Hepatocyte (in vitro differentiated cells): Measurements from ENCODE around the gene MACF1. TPM values are rescaled to one million over a fixed set of nuclear protein-coding genes. Genes with fewer than 3 reads are reported as not detected.
A peak's percentile ranks its signal among the peaks of the same experiment; 100 is the strongest.

ENCODE experiments used
- DNase-seq: peaks from one replicate; pipeline ENCODE4 v3.0.0-alpha.2; 2016; ENCODE audit warnings: low spot score
- H2AFZ ChIP-seq: fragments of 200-600 bp; sonication (generic); 2 replicates; pipeline ENCODE4 v1.6.0; 2016; ENCODE audit warnings: antibody characterized with exemption, mild to moderate bottlenecking
- H3K27ac ChIP-seq: fragments of 200-600 bp; sonication (generic); 2 replicates; pipeline ENCODE4 v1.5.1; 2016; ENCODE audit warnings: mild to moderate bottlenecking
- H3K27me3 ChIP-seq: fragments of 200-600 bp; sonication (generic); 2 replicates; pipeline ENCODE4 v1.6.1; 2016
- H3K36me3 ChIP-seq: fragments of 200-600 bp; sonication (generic); replicated peaks from 2 replicates; pipeline ENCODE4 v1.5.1; 2016; ENCODE audit warnings: low read depth; ENCODE audit not compliant: insufficient read depth
- H3K4me1 ChIP-seq: fragments of 200-600 bp; sonication (generic); 2 replicates; pipeline ENCODE4 v1.5.1; 2016; ENCODE audit warnings: mild to moderate bottlenecking, moderate library complexity; ENCODE audit not compliant: insufficient read depth
- H3K4me2 ChIP-seq: fragments of 200-600 bp; sonication (generic); 2 replicates; pipeline ENCODE4 v1.6.0; 2016
- H3K4me3 ChIP-seq: fragments of 200-600 bp; sonication (generic); 2 replicates; pipeline ENCODE4 v1.5.1; 2016; ENCODE audit warnings: mild to moderate bottlenecking
- H3K79me2 ChIP-seq: fragments of 200-600 bp; sonication (generic); 2 replicates; pipeline ENCODE4 v1.6.0; 2017; ENCODE audit warnings: mild to moderate bottlenecking
- H3K9me2 ChIP-seq: fragments of 200-600 bp; sonication (generic); replicated peaks from 2 replicates; pipeline ENCODE4 v1.6.0; 2017; ENCODE audit warnings: mild to moderate bottlenecking; ENCODE audit not compliant: insufficient read depth
- H3K9me3 ChIP-seq: fragments of 200-600 bp; sonication (generic); 2 replicates; pipeline ENCODE4 v1.5.1; 2016; ENCODE audit warnings: low read depth, mild to moderate bottlenecking
- H4K20me1 ChIP-seq: fragments of 200-600 bp; sonication (generic); 2 replicates; pipeline ENCODE4 v1.6.0; 2016; ENCODE audit warnings: mild to moderate bottlenecking; ENCODE audit not compliant: insufficient read depth, poor library complexity, severe bottlenecking
- CTCF ChIP-seq: fragments of 200-600 bp; sonication (generic); IDR thresholded peaks from 2 replicates; pipeline ENCODE4 v1.5.1; 2016; ENCODE audit warnings: antibody characterized with exemption, mild to moderate bottlenecking; ENCODE audit not compliant: poor library complexity
- EZH2 ChIP-seq: fragments of 200-600 bp; sonication (generic); IDR thresholded peaks from 2 replicates; pipeline ENCODE4 v1.6.1; 2016; ENCODE audit warnings: antibody characterized with exemption, mild to moderate bottlenecking, borderline replicate concordance
- EZH2phosphoT487 ChIP-seq: fragments of 200-600 bp; sonication (generic); IDR thresholded peaks from one replicate; pipeline ENCODE4 v1.6.1; 2018; ENCODE audit warnings: antibody characterized with exemption, mild to moderate bottlenecking, low read depth, moderate library complexity; ENCODE audit not compliant: unreplicated experiment, severe bottlenecking
- WGBS: methylation state at CpG from one replicate; pipeline ENCODE4 v1.1.6; 2016; ENCODE audit warnings: low lambda C conversion rate; ENCODE audit errors: missing lambda C conversion rate; 5-methylcytosine and 5-hydroxymethylcytosine counted together
- polyA plus RNA-seq: library from polyadenylated mRNA; unstranded; fragments of >200 nt; fragmentation: Nextera tagmentation; extraction: Ambion mirVana; gene quantifications from 2 replicates; pipeline ENCODE4 v1.2.1, GENCODE V29; 2016
- total RNA-seq: library from RNA; depleted of rRNA; stranded (reverse); fragments of >200 nt; gene quantifications from 2 replicates; pipeline ENCODE4 v1.2.3, GENCODE V29; 2014

Gene MACF1
- total and polyA plus RNA-seq, 2 experiments from 2014 or later, result 47.1 to 136 TPM

DNA sequence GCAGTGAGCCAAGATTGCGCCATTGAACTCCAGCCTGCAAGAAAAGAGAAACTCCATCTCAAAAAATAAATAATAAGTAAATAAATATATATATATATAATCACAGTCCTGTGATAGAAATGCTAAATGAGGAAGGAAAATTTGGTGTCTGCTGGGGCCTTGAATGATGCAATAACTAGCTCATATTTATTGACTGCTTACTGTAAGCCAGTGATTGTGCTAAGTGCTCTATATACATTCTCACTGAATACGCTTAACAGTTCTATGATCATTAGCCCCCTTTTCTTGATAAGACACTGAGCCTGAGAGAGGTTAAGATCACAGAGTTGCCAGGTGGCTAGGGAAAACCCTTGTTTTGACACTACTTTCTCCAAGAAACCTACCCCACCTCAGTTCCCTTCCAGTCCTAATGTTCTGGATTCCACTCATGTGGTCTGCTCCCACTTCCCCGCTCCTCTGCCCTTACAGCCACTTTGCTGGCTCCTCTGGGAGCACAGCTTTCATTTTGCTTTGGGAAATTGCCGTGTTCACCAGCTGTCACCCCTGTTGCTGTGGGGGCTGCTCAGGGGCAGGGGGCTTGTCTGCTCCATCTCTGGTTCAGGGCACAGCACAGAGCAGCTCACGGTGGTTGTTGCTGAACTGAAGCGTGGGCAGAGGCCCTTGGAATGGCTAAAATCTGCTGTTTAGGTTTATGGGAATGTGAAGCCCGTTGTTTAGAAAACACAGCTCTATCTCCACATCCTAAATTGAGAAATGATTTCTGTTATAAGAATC, 284.5 kb downstream of the MACF1 start:
- H3K4me1 ChIP-seq, result no peaks in the 10 kb centered on the region
- no peak overlapping the region for H3K4me3 ChIP-seq
- no peaks in the 10 kb centered on the region for H3K79me2 ChIP-seq
- H4K20me1 ChIP-seq, result no peaks in the 10 kb centered on the region
- H3K36me3 ChIP-seq, result no peaks in the 10 kb centered on the region
- TF ChIP-seq EZH2 (no peak), CTCF (no peak), EZH2phosphoT487 (no peak)
- no peak for DNase-seq
- H3K9me2 ChIP-seq, result no peaks in the 10 kb centered on the region
- no peaks in the 10 kb centered on the region for H3K9me3 ChIP-seq
- no peak overlapping the region for H3K4me2 ChIP-seq
- H3K27me3 ChIP-seq, result peaks cover 22% of the 10 kb centered on the region
- no peak overlapping the region for H2AFZ ChIP-seq
- no peak overlapping the region for H3K27ac ChIP-seq
- WGBS, result 75% methylated on average over 7 of the region's 7 CpGs

DNA sequence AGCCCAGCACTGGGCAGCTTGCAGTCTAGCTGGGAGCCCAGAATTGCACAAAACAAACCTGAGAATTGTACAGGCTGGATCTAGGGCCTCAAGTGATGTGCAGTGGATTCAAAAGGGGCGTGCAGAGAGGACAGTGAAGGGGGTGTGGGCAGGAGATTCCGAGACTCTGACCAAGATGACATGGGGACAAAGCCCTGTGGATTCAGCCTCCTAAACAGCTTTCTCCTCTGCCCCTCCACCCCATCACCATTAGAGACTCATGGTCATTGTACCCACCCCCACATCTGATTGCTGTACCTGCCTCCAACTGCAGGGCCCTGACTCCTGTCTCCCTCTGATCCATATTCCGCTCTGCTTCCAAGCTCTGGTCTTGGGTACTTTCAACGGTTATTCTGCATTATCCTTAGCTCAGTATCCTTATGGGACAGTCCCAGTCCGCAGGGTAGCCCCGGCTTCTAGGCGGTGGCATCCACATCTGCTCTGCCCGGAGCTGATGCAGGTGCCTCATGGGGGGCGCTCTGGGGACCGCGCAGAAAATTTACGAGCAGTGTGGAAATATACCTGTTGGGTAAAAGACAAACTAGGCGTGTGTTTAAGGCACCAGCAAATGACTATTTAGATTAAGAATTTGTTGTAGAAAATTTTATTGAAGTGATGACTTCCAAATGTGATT, 285.2 kb downstream of the MACF1 start:
- peaks cover 29% of the 10 kb centered on the region for H3K27me3 ChIP-seq
- H3K4me2 ChIP-seq, result no peak overlapping the region
- WGBS, result 81% methylated on average over 13 of the region's 13 CpGs
- H3K9me3 ChIP-seq, result no peaks in the 10 kb centered on the region
- H3K9me2 ChIP-seq, result no peaks in the 10 kb centered on the region
- H4K20me1 ChIP-seq, result no peaks in the 10 kb centered on the region
- no peaks in the 10 kb centered on the region for H3K4me1 ChIP-seq
- no peak for DNase-seq
- H3K27ac ChIP-seq, result no peak overlapping the region
- no peak for TF ChIP-seq EZH2phosphoT487
- no peak for TF ChIP-seq CTCF
- TF ChIP-seq EZH2, result no peak
- no peak overlapping the region for H2AFZ ChIP-seq
- H3K4me3 ChIP-seq, result no peak overlapping the region
- H3K79me2 ChIP-seq, result no peaks in the 10 kb centered on the region
- no peaks in the 10 kb centered on the region for H3K36me3 ChIP-seq

DNA sequence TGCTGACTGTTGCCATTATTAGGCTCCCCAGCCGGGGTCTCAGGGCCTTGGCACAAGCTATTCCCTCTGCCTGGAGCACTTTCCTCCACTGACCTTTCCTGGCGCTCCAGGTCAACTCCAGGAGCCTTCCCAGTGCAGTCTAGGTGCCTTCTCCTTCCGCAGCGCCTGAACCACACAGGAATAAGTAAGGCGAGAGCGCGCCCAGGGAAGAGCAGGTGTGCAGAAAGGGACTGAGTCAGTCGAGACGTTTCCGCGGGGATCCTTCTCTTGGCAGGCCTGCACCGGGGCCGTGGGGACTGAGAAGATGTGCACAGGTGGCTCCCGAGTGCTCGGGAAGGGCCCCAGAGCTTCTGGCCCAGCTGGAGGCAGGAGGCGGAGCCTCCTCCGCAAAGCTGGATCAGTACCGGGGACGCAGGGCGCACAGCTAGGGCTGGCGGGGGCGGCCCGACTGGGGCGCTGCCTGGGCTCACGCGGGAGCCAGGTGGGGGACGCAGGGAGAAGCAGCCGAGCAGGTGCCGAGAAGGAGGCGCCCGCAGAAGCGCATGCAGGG, 286.2 kb downstream of the MACF1 start:
- Histone ChIP-seq H2AFZ (peak overlapping the region; percentile 15), H3K79me2 (no peaks in the 10 kb centered on the region), H3K4me1 (no peaks in the 10 kb centered on the region), H3K9me3 (no peaks in the 10 kb centered on the region), H4K20me1 (no peaks in the 10 kb centered on the region), H3K9me2 (no peaks in the 10 kb centered on the region), H3K27ac (no peak overlapping the region), H3K36me3 (no peaks in the 10 kb centered on the region), H3K4me3 (peak overlapping the region; percentile 33), H3K4me2 (peak overlapping the region; percentile 92), H3K27me3 (peaks cover 29% of the 10 kb centered on the region)
- WGBS, result 13% methylated on average over 28 of the region's 32 CpGs
- DNase-seq, result no peak
- TF ChIP-seq EZH2 (no peak), CTCF (no peak), EZH2phosphoT487 (no peak)
